Dedifferentiated amniotic fluid mesenchymal stem cell (primary cell): ENCODE results near the gene PEX1.
"Not testable (repeated sequence)": the region's sequence is repeated elsewhere in the genome, so short reads cannot be mapped to it uniquely, and the experiment has no call there.

ENCODE experiments used
- DNase-seq: peaks from one replicate; pipeline ENCODE4 v3.0.0-alpha.2; 2016; ENCODE audit errors: extremely low spot score

PEX1 gene

GRCh38 chr7:92504563-92504962 is 23.8 kb downstream of the PEX1 start:
- no peak for DNase-seq

GRCh38 chr7:92503767-92504166 is 24.6 kb downstream of the PEX1 start:
- no peak for DNase-seq

- no peak for DNase-seq
These were observed 29.8 kb downstream of the PEX1 start for GRCh38 chr7:92498557-92498956.

DNA sequence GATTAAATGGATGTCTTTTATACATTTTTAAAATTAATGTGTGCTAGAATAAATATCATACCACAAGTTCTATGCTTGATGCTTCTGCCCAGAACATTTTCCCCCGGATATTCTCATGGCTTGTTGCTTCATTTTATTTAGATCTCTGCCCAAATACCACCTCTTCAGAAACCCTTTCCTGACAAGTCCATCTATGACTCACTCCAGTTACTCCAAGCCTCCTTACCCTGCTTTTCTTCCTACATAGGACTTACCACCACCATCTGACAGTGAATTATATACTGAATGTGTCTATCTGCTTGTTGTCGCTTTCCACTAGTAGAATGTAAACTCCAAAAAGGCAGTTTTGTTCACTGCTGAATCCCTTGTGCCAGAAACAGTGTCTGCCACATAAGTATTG is 31.4 kb downstream of the PEX1 start:
- DNase-seq = no peak

GRCh38 chr7:92489634-92490033 is 38.7 kb downstream of the PEX1 start:
- DNase-seq = no peak

DNA sequence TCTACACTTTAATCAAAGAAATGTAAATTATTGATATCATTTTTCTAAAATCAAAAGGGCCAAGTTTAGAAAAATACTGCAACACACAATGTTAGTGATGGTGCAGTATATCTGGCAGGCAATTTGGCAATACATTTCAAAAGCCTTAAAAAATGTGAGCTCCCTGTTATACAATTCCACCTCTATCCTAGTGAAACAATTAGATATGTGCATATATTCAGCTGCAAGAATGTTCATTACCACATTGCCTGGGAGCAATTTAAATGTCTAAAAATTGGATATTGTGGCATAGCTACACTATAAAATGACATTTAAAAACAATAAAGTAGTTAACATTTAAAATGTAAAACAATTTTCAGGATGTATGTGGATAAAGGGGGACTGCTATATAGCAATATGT is 40.5 kb downstream of the PEX1 start:
- DNase-seq = no peak

DNA sequence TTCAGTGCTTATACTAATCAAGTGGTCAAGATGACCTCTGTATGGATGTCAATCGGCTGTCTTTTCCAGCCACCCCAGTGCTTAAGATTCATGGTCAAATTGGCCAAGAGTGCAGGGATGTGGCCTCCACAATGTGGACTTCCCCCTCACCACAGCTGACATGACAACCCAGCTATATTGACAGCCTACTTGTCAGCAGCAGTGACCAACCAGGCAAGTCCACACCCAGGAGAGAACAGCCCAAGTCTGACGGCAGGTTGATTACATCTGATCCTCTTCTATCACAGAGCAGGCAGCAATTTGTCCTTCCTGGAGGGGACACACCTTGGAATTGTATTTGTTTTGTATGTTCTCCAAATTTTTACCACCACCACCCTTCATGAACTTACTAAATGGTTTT is 42.3 kb downstream of the PEX1 start:
- DNase-seq = no peak

- DNase-seq = no peak
These were observed 42.9 kb downstream of the PEX1 start for GRCh38 chr7:92485267-92485892.

- not testable (repeated sequence) for DNase-seq
These were observed 44.1 kb downstream of the PEX1 start for GRCh38 chr7:92484226-92484625.

DNA sequence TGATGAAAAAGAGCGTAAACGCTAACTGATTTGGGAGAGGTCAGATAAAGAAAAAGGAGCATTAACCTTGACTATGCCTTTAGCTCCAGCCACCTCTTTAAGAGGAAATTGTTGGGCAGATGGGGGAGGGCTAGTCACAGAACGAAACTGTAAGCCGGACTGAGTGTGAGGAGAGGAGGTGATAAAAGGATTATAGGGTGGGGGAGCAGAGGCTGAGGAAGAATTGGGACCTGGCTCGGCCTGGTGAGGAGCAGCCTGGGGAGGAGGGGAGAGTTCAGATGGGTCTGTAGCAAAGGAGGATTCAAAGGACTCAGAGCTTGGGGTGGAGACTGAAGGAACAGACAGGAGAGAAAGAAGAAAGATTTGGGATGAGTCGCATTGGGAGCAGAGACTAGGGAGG is 44.7 kb downstream of the PEX1 start:
- DNase-seq = not testable (repeated sequence)

DNA sequence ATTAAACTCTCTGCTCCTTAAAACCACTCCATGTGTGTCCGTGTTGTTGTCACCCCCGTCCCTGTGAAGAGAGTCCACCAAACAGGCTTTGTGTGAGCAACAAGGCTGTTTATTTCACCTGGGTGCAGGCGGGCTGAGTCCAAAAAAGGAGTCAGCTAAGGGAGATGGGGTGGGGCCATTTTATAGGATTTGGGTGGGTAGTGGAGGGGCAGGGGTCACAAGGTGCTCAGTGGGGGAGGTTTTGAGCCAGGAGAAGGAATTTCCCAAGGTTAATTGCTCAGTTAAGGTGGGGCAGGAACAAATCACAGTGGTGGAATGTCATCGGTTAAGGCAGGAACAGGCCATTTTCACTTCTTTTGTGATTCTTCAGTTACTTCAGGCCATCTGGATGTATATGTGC is 49.2 kb downstream of the PEX1 start:
- DNase-seq = not testable (repeated sequence)

DNA sequence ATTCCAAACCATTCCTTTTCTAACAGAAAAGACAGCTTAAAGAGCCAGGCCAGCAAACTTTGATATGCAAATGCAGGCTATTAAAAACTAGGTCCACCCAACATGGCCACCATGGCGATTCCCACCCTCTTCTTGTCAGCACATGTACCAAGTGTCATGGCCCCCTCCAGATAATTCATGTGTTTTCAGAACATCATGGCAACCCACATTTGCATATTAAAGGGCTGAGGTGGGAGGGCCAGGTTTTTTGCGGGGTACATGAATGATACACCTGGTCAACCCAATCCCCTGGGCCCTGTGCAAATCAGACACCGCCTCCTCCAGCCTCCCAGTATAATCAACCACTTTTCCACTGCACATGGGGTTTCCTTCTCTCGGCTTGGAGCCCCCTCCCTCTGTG is 49.6 kb downstream of the PEX1 start:
- DNase-seq = no peak

DNA sequence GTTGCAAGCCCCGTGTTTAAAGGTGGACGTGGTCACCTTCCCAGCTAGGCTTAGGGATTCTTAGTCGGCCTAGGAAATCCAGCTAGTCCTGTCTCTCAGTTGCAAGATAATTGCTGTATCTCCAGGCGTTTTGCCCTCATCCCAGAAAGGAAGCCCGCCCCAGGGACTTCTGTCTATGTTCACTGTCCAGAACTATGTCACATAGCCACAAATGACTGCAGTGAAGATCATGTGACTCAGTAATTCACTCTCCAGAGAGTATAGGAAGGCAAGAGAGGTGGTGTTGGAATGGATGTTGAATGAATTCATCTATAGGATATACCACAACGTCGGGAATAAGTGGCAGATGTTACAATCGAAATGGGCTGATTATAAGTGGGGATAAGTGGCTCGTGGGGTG is 50.2 kb downstream of the PEX1 start:
- DNase-seq = no peak

GRCh38 chr7:92477681-92478080 is 50.6 kb downstream of the PEX1 start, which contains the start of gene ERVW-1:
Gene ERVW-1, minus strand, starts transcription at chr7:92477946. Its CDS starts 7,565 bp downstream, at chr7:92470381.
- not testable (repeated sequence) for DNase-seq

DNA sequence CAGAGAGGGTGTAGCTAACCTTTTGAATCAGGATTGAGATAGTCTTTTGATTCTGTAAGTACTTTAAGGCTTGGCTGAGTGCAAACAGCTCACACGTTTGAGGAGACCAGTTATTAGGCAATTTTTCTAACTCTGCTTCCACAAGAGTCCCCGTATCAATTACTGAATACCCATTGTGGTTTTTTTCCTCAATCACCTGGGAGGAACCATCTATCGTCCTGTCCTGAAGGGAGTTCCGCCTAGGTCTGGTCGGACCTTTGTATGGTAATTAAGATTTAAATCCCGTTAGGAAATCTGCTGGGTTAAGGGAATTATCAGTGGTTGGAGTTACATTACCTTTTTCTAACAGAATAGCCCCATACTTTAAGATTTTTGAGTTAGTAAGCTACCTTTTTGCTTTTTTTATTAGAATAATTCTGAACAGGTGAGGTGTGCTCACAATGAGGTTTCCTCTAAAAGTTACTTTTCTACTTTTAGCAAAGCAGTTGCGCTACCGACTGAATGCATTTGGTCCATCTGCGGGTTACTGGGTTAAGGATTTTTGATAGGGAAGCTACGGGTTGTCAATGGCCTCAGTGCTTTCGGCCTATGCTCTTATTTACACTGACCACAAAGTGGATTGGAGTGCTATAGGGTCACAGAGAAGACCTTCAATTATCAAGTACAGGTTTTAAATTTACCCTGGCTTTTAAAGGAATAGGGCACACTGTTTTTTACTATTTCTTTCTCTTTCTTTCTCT is 52.3 kb downstream of the PEX1 start:
- not testable (repeated sequence) for DNase-seq

DNA sequence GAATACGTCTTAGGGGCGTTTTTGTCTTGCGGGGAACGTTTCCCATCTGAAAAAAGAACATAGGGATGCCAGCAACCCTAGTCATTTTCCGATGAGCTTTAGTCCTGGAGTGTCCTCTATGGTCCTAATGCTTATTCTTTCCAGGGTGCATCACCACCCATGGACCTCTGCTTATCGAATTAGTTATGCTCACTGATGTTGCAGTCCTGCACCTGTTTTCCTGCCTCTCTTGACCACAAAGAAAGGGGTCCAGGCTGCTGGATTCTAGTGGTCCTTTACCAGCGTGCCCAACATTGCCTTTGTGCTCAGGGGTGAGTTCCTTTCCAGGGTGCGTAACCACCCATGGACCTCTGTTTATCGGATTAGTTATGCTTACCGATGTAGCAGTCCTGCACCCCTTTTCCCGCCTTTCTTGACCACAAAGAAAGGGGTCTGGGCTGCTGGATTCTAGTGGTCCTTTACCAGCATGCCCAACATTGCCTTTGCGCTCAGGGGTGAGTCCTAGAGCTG is 53.0 kb downstream of the PEX1 start:
- DNase-seq = not testable (repeated sequence)

GRCh38 chr7:92473989-92474388 is 54.3 kb downstream of the PEX1 start:
- not testable (repeated sequence) for DNase-seq

- not testable (repeated sequence) for DNase-seq
These were observed 59.7 kb downstream of the PEX1 start for GRCh38 chr7:92468589-92468988.

- no peak for DNase-seq
These were observed 61.6 kb downstream of the PEX1 start for GRCh38 chr7:92466682-92467081.

DNA sequence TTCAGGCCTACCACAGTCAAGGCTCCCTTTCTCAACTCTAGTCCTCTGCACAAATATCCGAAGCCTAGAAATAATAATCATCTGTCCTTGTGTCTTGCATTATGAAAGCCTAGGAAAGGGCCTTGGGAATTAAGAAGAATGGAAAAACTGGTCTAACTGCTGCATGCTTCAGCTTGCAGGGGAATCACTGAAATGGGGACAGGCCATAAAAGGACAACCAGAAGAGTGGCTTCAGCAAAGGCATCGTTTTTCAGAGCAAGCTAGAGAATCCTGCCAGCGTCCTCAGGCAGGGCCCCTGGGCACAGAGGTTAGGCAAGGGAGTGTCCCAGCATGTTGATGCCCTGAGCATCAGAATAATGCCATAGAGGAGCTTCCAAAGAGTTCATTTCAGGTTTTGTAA is 63.8 kb downstream of the PEX1 start:
- no peak for DNase-seq

GRCh38 chr7:92462560-92462959 is 65.8 kb downstream of the PEX1 start:
- DNase-seq = no peak

DNA sequence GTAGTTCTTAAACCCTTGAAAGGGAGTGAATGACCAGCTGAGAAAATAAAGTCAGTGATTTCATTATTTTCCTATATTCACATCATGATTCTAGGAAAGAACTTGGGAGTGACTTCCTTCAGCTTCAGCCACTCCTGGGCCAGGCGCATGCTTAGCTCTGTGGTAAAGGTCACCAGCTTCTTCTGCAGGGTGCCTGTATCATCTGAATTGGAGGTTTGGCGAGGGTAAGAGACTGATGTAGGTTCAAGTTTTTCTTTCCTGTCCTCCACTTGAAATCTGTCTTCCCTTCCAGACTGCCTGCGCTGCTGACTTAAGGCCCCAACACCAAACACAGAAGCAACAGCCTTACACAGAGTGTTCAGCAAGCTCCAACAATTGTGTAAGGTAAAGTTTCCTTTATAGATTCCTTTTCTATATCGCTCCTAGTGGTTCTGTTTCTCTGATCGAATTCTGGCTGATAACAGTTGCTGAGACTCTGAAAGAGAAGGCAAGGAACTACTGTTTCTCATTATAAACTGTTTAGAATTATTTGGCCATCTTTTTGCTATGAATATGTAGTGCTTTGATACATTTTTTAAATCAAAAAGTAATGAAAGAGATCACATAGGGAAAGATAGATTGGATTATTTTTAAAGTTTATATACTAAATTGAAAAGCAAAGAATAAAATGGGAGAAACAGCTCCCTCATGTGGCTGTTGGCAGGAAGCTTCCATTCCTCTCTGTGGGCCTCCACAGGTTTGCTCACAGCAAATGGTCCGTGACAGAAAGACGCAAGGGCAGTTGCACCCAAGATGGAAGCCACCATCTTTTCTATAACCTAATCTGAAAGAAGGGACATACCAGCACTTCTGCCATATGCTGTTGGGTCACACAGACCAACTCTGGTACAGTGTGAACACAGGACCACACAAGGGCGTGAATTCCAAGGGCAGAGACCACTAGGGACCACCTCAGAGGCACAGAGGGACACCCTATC is 67.0 kb downstream of the PEX1 start:
- no peak for DNase-seq
